HG03060 (cell line): ENCODE measurements around the gene FOXP1.

Source experiments
- ATAC-seq: cut with Tn5 transposase; IDR thresholded peaks from one replicate; pipeline ENCODE4 v1.9.1; 2021; ENCODE audit warnings: low read depth, moderate number of reproducible peaks; ENCODE audit not compliant: unreplicated experiment

FOXP1 gene

DNA sequence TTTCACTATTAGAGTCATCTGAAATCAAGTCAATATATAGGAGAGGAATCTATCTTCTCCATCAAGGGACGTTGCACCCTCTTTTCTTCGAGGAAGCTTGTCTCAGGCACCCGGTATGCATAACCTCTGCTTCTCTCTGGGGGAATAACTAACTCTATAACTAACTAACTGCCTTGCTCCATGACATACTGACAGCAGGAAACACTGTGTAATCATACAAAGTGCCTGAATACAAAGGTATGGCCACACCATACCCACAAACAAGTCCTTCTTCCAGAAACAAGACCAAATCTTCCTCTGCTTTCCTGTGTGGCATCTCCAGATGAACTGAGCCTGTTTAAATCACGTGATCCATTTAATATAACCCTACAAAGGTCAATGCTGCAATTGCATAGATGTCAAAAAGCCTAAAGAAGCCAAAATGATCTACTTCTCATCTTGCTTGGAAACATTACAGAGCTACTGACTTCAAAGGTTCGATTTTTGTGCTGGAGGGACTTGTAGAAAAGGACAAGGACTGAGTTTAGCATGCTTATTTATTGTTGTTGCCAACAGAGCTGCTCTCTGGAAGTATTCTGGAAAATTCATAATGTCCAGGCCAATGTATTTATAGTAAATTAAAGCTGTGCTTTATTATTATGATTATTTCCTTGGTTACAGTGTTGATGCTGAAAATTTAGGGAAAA is 380.5 kb downstream of the FOXP1 start:
- no peak for ATAC-seq

DNA sequence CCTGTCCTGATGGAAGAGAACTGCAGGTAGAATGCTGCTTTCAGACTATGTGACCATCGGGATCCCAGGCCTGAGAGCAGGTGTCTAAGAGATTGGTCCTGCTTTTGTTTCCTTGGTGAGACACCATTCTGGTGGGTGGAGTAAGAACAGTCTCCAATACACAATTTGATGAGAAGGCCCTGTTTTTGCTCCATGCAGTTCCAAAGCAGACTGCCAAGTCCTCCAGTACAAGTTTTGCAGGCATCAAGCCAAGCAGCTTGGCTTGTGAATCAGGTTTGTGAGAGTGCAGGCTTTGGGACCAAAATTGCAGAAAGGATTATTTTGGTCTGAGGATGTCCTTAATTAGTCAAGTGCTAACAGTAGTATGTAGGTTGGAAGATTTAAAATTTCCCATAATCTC is 381.6 kb downstream of the FOXP1 start:
- no peak for ATAC-seq

GRCh38 chr3:71197841-71198565 is 385.5 kb downstream of the FOXP1 start:
- ATAC-seq = no peak

- ATAC-seq = no peak
Measured at GRCh38 chr3:71195492-71195891, 388.0 kb downstream of the FOXP1 start.

GRCh38 chr3:71194785-71195184 is 388.7 kb downstream of the FOXP1 start:
- no peak for ATAC-seq

DNA sequence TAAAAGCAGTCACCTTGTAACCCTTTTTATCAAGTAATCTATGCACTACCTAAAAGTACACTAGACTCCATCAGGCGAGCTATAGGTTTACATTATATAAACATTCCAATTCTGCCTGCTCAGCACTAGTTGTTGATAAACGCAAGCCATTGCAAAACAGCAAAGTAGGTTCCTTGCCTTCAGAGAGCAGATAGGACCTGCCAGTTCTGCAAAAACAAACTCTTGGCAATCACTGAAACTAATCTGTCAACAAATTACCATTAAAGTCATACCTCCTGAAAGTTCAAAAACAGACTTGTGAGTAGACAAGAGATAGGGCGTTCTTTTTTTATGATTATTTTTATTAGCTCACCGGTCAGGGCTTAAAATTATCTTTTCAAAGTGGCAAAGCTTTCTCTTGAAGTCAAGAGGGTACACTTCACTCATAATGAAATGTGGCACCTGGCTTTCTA is 392.5 kb downstream of the FOXP1 start:
- no peak for ATAC-seq

DNA sequence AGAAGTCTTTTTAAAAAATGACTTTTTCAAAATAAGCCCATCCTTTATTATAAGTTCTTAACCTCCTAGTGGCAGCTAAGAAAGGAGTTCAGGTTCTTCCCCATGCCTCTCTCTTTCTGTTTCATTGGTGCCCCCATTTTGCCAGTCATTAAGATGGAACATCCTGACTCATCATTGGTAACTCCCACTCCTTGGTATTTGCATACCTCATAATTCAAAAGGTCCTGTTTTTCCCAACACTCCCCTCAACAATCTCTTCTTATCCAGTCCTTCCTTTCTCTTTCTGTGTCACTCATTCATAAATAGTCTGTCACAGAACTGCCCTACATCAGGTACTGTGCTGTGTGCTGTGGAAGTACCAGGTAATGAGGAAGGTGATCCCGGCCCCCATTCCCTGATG is 394.0 kb downstream of the FOXP1 start:
- no peak for ATAC-seq

DNA sequence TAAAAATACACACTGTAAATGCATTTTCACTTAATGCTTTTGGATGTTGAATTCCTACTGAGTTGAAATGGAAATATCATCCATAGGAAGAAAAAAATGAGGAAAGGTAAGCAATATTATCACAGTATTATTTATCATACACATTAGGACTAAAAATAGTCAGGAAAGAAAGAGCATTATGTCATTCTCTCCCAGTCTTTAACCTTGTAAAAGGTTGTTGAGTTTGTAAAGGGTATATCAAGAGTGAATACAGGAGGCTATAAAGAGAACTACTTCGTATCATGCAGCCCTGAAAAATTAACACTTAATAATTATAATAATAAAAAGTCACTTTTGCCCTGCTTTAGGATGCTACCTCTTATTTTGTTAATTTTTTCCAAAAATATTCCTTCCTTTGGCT is 395.8 kb downstream of the FOXP1 start:
- no peak for ATAC-seq

DNA sequence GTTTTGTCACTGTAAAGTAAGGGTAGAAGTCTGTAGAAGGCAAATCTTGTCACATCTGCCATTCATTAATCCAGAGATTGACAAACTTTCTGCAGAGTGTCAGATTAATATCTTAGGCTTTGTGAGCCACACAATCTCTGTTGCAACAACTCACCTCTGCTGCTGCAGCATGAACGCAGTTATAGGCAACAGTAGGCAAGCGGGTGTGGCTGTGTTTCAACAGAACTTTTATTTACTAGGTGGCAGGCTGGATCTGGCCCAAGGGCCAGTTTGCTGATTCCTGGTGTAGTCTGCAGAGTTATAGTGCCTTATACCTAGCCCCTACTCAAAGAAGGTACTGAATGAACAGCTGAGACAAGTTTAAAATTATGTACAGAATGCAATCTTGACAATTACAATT is 396.7 kb downstream of the FOXP1 start:
- no peak for ATAC-seq

- ATAC-seq = no peak
Measured at GRCh38 chr3:71185733-71186455, 397.6 kb downstream of the FOXP1 start.

DNA sequence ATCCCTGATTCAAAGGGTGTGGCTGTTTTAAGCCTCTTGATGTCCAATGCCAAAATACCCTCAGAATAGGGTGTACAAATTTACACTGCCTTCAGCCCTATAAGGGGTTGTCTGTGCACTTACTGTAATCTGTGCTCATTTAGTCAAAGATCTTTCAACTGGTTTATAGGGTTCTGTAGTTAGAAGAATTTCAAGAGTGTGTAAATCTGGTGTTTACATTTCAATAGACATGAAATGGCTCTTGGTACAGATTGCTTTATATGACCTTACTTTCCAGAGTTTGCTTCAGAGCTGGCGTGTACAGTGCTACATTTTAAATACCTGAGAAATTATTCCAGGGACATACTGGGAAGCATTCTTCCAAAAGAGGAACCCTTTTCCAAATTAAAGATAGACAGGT is 399.3 kb downstream of the FOXP1 start:
- ATAC-seq = no peak

- no peak for ATAC-seq
Measured at GRCh38 chr3:71183549-71183948, 400.0 kb downstream of the FOXP1 start.

DNA sequence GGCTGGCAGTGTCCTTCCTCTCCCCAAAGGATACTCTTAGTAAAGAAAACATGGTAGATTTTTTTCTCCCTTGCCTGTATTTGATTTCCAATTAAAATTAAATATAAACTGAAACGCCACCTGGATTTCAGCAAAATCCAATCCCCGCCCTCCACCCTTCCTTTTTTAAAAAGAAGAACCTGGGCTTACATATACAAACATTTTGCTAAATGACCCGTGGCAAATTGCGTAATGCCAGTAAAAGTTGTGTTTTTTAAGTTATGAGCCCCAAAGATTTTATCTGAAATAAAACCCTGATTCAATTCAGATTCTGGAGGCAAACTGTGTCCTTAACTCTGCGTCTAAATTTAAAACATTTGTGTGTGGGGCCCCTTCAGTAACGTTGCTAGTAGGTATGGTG is 403.0 kb downstream of the FOXP1 start:
- ATAC-seq = no peak

DNA sequence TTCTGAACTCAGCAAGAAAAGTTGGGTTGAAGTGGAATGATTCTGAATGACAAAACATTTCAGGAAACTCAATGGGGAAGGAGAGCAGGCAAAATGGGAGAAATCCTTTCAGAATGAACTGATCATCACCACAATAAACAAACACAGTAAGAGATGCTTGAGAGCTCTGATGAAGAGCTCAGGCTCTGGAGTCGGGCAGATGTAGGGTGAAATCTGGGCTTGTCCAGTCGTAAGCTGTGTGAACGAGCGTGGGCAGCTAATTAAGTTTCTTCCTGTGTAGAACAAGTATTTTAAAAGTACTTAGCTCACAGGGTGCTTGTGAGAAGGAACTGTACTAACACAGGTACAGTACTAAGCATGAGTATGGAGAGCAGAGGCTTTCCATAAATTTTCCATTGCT is 406.2 kb downstream of the FOXP1 start:
- ATAC-seq = no peak

DNA sequence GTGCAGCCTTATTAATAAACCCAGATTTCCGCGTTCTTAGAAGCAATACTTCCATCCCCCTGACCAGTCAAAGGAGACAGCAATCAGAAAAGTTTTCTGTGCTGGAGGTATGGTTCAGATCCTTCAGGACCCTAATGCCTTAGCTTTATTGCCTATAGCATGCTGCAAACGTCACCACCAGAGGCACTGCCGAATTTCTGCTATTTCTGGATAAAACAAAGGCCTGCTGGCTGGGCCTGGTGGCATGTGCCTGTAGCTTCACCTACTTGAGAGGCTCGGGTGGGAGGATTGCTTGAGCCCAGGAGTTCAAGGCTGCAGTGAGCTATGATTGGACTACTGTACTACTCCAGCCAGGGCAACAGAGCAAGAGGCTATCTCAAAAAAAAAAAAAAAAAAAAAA is 407.2 kb downstream of the FOXP1 start:
- ATAC-seq = no peak

DNA sequence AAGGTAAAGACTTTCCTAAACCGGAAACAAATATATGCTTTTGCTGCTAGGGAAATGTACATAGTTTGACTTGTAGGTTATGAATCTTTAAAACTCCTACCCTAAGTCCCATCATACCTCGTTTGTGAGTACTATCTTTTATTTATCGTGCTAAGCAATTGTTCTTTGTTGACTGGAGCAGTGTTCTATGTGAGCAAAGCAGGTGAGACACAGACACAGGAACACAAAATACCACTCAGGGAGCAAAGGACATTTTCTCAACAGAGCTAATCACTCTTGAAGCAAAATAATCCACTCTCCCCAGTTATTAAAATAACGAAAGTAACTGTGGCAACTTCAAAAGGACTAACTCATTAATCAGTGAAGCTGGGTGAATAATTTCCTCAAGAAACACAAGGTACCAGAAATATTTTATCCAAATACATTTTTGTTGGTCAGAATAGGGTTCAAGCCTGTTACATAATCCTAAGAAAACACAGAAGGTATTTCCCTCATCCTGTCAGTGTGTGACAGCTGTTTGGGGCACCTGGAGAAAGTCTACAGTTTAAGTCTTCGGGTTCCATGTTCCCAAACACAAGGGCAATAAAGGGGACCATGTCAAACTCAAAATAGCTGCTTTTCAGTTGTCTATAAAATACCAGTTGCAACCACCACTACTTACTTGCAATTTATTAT is 407.7 kb downstream of the FOXP1 start:
- ATAC-seq = no peak

DNA sequence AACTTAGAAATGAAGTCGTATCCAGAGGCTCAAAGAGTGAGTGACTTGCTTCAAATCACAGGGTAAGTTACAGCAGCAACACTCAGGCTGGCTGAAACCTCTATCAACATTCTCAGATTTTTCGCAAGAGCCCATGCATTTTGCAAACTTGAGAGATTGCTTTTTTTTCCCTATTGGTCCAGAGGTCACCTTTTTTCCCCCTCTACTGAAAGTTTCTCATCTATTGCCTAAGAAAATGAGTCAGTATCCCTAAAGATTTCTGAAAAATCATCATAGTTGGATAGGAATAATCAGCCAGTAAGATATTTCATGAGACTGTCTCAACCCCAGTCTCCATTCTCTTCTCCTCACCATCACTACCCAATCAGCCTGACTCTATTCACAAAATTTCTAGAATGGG is 410.6 kb downstream of the FOXP1 start:
- ATAC-seq = no peak

- ATAC-seq = no peak
Measured at GRCh38 chr3:71172189-71172588, 411.3 kb downstream of the FOXP1 start.

DNA sequence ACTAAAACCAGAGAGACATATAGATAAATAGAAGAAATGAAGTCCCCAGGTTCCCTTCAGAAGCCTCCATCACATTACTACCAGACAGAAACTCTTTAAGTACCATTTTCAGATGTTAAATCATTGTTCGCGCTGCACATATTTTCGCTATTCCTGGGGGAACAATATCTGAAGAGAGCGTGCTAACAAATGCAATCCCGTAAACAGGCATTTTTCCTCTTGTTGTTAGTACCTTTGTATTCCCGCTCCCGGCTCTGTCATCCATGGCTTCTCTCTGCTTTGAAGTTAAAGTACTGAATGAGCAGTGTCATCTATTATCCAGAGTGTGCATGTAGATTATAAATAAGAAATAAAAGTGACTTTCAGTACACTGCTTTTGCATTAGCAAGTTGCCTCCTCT is 412.3 kb downstream of the FOXP1 start:
- ATAC-seq = no peak

- no peak for ATAC-seq
Measured at GRCh38 chr3:71168880-71169411, 414.6 kb downstream of the FOXP1 start.
